Activated CD4-positive, alpha-beta memory T cell treated with anti-CD3 and anti-CD28 coated beads, Interleukin-2, amount 10 ng/mL, durations not matched to agents 7 days and 5 days (primary cell): ENCODE results near the gene GTF3C5. TPM values are rescaled to one million over a fixed set of nuclear protein-coding genes. Genes with fewer than 3 reads are reported as not detected.
A peak's percentile ranks its signal among the peaks of the same experiment; 100 is the strongest.

Source experiments
- CTCF ChIA-PET: fragments of 350-600 bp; sonication (Branson Sonifier 250); formaldehyde crosslinking; loops from one replicate; lab custom pipeline; 2021; ENCODE audit warnings: antibody characterized with exemption, inconsistent platforms; lab: Charles Lee
- POLR2A ChIA-PET: fragments of 350-600 bp; sonication (Branson Sonifier 250); formaldehyde crosslinking; loops from one replicate; lab custom pipeline; 2021; ENCODE audit warnings: antibody characterized with exemption; lab: Charles Lee
- DNase-seq: peaks from one replicate; pipeline ENCODE4 v3.0.0-alpha.2; 2020
- H3K27ac Mint-ChIP-seq: one replicate; pipeline ENCODE4 v1.8.0; 2021; ENCODE audit warnings: mild to moderate bottlenecking, mixed read lengths
- H3K27me3 Mint-ChIP-seq: one replicate; pipeline ENCODE4 v1.8.0; 2021; ENCODE audit warnings: mixed read lengths
- H3K36me3 Mint-ChIP-seq: one replicate; pipeline ENCODE4 v1.8.0; 2021; ENCODE audit warnings: low read depth, mixed read lengths
- H3K4me1 Mint-ChIP-seq: one replicate; pipeline ENCODE4 v1.8.0; 2021; ENCODE audit warnings: mixed read lengths
- H3K4me3 Mint-ChIP-seq: one replicate; pipeline ENCODE4 v1.8.0; 2021; ENCODE audit warnings: mild to moderate bottlenecking, mixed read lengths
- H3K9me3 Mint-ChIP-seq: one replicate; pipeline ENCODE4 v1.8.0; 2021; ENCODE audit warnings: mixed read lengths
- total RNA-seq, 2 experiments: library from RNA; stranded (reverse); gene quantifications; one replicate each; pipeline ENCODE4 v1.2.3, GENCODE V29; 2021

GTF3C5 gene, protein sequence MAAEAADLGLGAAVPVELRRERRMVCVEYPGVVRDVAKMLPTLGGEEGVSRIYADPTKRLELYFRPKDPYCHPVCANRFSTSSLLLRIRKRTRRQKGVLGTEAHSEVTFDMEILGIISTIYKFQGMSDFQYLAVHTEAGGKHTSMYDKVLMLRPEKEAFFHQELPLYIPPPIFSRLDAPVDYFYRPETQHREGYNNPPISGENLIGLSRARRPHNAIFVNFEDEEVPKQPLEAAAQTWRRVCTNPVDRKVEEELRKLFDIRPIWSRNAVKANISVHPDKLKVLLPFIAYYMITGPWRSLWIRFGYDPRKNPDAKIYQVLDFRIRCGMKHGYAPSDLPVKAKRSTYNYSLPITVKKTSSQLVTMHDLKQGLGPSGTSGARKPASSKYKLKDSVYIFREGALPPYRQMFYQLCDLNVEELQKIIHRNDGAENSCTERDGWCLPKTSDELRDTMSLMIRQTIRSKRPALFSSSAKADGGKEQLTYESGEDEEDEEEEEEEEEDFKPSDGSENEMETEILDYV
- total RNA-seq, result 10 to 100 TPM; 66.8 to 67.3 TPM

DNA sequence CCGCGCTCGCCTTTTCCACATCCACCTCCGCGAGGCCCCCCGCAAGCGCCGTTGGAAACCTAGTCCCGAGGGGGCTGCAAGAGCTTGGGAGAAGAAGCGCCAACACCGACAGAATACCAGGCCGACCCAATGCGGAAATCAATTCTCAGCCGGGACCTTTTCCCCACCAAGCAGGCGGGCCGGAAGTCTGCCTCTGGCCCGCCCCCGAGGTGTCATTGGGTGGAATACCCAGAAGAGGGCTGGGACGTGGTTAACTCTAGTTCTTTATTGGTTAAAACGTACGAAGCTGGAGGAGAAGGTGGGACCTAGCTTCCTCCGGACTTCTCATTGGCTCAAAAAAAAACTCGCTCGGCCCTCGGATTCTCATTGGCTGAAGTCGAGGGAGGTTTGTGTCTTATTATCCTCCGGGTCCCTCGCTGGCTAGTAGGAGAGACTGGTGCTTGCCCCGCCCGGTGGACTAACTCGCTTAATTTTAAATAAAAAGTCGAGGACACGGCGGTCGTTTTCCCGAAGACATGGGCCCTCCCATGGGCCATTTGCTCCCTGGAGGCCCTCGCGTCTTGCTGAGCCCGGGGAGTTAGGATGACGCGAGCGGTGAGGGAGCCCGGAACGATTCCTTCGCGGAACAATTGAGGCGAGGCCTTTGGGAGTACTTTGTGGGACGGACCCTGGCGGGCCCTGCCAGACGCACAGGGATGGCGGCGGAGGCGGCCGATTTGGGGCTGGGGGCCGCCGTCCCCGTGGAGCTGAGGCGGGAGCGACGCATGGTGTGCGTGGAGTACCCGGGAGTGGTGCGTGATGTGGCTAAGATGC lies at the start of gene GTF3C5:
Gene GTF3C5, plus strand, starts transcription at position 681 of the 813 bp plus-strand sequence. Its CDS starts 15 bp downstream, at position 696.
- H3K27me3 Mint-ChIP-seq, result no peaks in the 10 kb centered on the region
- H3K9me3 Mint-ChIP-seq, result no peaks in the 10 kb centered on the region
- peak within 1 kb of the TSS; percentile 90 for H3K27ac Mint-ChIP-seq
- ChIA-PET CTCF (interaction anchor here (0.7 to 3.4 kb wide), 12 partner anchors 8 to 360 kb away, joined by 3 to 54 read pairs (median 4); partner anchors contain the start of genes DDX31 and GTF3C4), POLR2A (interaction anchor here (0.8 to 3.2 kb wide), 41 partner anchors 8 to 1190 kb away, joined by 3 to 27 read pairs (median 6); partner anchors contain the start of genes DDX31, GTF3C4, MED22 and RPL7A)
- peaks cover 30% of the 10 kb centered on the region for H3K36me3 Mint-ChIP-seq
- peak; percentile 94 for DNase-seq
- peak within 1 kb of the TSS; percentile 85 for H3K4me3 Mint-ChIP-seq
- peaks cover 46% of the 10 kb centered on the region for H3K4me1 Mint-ChIP-seq

DNA sequence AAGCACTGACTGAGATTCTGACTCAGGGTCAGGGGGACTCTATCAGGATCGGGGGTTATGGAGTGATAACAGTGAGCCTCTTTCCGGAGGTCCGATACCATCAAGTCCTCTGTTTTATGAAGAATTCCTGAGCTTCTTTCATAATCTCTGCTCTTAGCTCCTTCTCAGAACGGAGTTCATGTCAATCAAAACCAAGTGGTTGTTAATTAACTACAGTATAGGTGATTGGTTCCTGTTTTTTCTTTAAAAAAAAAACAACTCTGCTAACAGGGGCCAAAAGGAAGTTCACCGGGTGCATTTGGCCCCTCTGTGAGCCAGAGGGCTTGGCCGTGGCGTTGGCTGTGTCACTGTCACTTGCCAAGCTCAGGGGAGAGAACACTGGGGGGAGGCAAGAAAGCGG lies 48.3 kb upstream of the GTF3C5 start:
- Mint-ChIP-seq H3K9me3 (no peaks in the 10 kb centered on the region), H3K36me3 (no peaks in the 10 kb centered on the region), H3K4me1 (peaks cover 4% of the 10 kb centered on the region), H3K27me3 (peaks cover 39% of the 10 kb centered on the region), H3K4me3 (no peak overlapping the region), H3K27ac (no peak overlapping the region)
- ChIA-PET POLR2A (no interaction called here), CTCF (interaction anchor here (0.6 to 1.8 kb wide), 3 partner anchors 10 to 134 kb away, joined by 3 to 8 read pairs (median 4); no protein-coding TSS in a partner anchor)
- no peak for DNase-seq

DNA sequence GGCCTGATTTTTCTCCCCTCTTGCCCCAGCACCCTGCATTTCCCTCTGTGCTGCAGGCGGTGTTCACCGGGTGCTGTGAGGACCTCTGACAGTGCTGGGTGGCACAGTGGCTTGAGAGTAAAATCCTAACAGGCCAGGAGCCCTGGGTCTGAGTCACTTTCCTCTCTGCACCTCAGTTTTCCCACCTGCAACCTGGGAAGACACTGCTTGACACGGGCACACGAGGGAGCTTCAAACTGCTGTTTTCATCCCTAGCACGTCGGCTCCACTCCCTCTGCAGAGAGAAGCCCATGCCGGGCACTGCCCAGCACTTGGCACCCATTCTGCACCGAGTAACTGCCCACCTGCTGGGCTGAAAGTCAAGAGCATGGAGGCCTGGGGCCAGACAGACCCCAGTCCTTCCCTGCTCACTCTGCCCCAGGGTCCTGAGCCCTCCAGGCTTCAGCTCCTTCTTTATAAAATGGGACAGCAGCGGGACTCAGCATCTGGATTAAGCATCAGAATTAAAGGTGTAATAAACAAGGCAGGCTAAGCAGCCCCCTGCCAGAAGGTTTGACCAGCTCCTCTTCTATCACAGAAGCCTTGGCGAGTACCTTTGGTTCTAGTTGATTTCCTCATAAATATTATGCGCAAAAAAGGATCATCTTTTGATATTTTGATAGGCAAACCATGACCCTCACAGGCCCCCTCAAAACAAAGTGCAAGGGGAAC lies 47.2 kb upstream of the GTF3C5 start:
- DNase-seq, result no peak
- no peak overlapping the region for H3K4me3 Mint-ChIP-seq
- POLR2A ChIA-PET, result no interaction called here
- H3K27ac Mint-ChIP-seq, result no peak overlapping the region
- H3K27me3 Mint-ChIP-seq, result peaks cover 29% of the 10 kb centered on the region
- CTCF ChIA-PET, result interaction anchor here (0.7 kb wide), 1 partner anchor 41 kb away, joined by 4 read pairs; no protein-coding TSS in a partner anchor
- no peaks in the 10 kb centered on the region for H3K36me3 Mint-ChIP-seq
- H3K4me1 Mint-ChIP-seq, result peaks cover 1% of the 10 kb centered on the region
- H3K9me3 Mint-ChIP-seq, result no peaks in the 10 kb centered on the region

DNA sequence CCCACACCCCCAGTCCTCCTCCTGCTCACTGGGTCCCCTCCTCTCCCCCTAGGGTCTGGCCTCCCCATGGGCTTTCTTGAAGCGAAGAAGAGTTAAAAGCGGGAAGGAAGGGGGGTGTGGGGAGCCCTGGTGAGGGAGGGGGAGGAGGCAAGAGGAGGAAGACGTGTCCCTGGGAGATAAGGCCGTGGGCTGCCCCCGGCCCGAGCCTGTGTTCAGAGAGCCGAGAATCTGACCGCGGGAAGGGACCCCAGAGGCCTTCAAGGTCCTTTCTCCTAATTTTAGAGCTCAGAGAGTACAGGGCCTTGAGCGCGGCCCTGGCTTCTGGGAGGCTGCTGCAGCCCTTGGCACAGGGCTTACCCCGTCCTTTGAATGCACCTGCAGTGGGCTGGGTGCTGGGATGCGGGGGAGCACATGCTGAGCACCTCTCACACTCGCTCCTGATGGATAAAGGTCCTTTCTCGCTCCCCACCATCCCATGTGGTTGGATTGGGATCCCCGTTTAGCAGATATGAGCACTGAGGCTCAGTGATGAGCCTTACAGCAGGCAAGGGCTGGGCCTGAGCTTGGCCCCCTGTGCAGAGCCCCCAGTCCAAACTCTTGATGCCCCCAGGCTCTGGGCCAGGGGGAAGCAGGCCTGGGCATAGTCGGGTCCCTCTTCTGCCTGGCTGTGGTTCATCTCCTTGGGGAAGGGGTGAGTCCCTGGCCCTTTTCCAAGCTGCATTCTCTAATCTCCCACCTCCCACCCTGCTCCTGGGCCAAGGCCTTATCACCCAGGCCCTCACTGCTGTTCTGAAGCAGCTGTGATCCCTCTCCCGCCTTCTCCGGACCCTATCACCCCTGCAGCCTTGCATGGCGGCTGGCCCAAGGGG lies 46.4 kb upstream of the GTF3C5 start:
- ChIA-PET POLR2A (no interaction called here), CTCF (no interaction called here)
- H3K9me3 Mint-ChIP-seq, result no peaks in the 10 kb centered on the region
- peaks cover 24% of the 10 kb centered on the region for H3K27me3 Mint-ChIP-seq
- no peak overlapping the region for H3K4me3 Mint-ChIP-seq
- H3K27ac Mint-ChIP-seq, result no peak overlapping the region
- H3K36me3 Mint-ChIP-seq, result no peaks in the 10 kb centered on the region
- no peak for DNase-seq
- H3K4me1 Mint-ChIP-seq, result no peaks in the 10 kb centered on the region

DNA sequence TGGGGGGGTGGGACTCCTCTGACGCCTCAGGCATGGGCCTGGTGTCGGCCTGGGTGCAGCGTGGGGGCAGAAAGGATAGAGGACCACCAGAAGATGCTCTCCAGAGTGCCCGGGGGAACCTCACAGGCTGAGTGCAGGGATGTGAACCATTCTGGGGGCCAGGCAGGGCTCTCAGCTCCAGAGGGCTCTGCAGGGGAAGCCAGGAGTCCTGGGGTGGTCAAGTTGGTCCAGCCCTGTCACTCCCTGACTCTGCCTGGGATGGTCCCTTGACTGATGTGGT lies 45.8 kb upstream of the GTF3C5 start:
- Mint-ChIP-seq H3K27me3 (peaks cover 19% of the 10 kb centered on the region), H3K4me3 (no peak overlapping the region), H3K36me3 (no peaks in the 10 kb centered on the region), H3K4me1 (no peaks in the 10 kb centered on the region), H3K9me3 (no peaks in the 10 kb centered on the region), H3K27ac (no peak overlapping the region)
- CTCF ChIA-PET, result no interaction called here
- POLR2A ChIA-PET, result no interaction called here
- DNase-seq, result no peak

DNA sequence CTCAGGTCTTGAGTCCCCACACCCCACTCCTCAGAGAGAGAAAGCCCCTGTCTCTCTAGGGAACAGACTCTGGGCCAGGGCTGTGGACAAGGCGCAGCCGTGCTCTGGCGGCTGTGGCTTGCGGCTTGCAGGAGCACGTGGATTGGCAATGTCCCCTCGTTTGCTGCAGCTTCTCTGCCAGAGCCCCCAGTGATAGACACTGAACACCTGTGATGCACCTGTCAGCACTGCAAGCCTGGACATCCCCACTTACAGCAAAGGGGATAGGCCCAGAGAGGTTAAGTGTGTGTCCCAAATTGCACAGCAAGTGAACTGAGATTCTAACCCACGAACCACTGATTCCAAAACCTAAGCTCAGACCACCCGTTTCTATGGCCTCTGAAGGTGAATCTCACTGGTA lies 45.3 kb upstream of the GTF3C5 start:
- DNase-seq, result no peak
- peaks cover 4% of the 10 kb centered on the region for H3K9me3 Mint-ChIP-seq
- H3K27ac Mint-ChIP-seq, result no peak overlapping the region
- H3K4me1 Mint-ChIP-seq, result no peaks in the 10 kb centered on the region
- H3K4me3 Mint-ChIP-seq, result no peak overlapping the region
- H3K27me3 Mint-ChIP-seq, result peaks cover 17% of the 10 kb centered on the region
- CTCF ChIA-PET, result interaction anchor here (0.6 kb wide), 1 partner anchor 200 kb away, joined by 3 read pairs; no protein-coding TSS in a partner anchor
- POLR2A ChIA-PET, result no interaction called here
- H3K36me3 Mint-ChIP-seq, result no peaks in the 10 kb centered on the region

DNA sequence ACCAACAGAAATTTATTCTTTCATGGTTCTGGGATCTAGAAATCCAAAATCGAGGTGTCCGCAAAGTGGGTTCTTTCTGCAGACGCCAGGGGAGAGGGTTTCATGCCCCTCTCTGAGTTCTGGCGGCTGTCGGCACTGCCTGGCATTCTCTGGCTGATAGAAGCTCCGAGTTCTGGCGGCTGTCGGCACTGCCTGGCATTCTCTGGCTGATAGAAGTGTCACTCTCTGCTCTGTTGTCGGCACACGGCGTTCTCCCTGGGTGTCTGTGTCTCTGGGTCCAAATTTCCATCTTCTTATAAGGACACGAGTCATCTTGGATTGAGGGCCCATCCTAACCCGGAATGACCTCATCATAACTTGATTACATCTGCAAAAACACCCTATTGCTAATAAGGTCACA lies 44.7 kb upstream of the GTF3C5 start:
- H3K27ac Mint-ChIP-seq, result no peak overlapping the region
- H3K27me3 Mint-ChIP-seq, result peaks cover 11% of the 10 kb centered on the region
- ChIA-PET CTCF (interaction anchor here (0.6 kb wide), 1 partner anchor 199 kb away, joined by 3 read pairs; no protein-coding TSS in a partner anchor), POLR2A (no interaction called here)
- no peak overlapping the region for H3K4me3 Mint-ChIP-seq
- no peak for DNase-seq
- no peaks in the 10 kb centered on the region for H3K4me1 Mint-ChIP-seq
- peaks cover 4% of the 10 kb centered on the region for H3K9me3 Mint-ChIP-seq
- H3K36me3 Mint-ChIP-seq, result no peaks in the 10 kb centered on the region

DNA sequence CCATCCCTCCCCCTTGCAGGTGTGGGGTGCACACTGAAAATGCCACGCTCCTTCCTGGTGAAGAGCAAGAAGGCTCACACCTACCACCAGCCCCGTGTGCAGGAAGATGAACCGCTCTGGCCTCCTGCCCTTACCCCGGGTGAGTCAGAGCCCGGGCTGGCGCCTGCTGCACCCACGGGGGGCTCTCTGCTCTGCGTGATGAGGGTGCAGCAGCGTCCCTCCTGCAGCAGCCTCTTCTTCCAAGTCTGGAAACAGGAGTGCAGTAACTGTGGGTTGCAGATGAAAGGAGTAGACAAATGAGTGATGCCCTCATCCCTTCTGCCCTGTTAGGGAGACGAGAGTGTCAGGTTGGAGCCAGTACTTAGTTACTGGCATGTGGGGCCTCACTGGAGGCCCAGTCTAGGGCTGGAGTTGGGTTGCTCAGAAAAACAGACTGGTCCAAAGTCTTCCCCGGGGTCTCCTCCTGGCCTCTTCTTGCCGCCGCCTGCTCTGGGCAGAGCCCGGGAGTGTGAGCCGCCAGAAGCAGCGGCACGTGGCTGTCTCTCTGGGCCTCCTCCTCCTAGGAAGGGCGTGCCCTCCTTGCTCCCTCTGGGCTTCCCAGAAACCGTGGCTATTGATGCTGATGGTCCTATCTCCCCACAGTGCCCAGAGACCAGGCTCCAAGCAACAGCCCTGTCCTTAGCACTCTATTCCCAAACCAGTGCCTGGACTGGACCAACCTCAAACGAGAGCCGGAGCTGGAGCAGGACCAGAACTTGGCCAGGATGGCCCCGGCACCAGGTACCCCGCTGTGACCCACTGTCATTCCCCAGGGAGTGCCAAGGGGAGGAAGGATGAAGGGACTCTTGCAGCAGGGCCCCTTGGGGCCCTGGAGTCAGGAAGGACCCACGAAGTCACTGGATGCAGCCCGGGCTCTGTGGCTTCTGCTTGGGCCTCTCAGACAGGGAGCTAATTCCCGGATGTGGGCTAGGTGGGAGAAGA lies 43.9 kb upstream of the GTF3C5 start:
- POLR2A ChIA-PET, result no interaction called here
- CTCF ChIA-PET, result interaction anchor here (1.3 kb wide), 1 partner anchor 9 kb away, joined by 4 read pairs; the partner anchor contains the start of gene GFI1B

DNA sequence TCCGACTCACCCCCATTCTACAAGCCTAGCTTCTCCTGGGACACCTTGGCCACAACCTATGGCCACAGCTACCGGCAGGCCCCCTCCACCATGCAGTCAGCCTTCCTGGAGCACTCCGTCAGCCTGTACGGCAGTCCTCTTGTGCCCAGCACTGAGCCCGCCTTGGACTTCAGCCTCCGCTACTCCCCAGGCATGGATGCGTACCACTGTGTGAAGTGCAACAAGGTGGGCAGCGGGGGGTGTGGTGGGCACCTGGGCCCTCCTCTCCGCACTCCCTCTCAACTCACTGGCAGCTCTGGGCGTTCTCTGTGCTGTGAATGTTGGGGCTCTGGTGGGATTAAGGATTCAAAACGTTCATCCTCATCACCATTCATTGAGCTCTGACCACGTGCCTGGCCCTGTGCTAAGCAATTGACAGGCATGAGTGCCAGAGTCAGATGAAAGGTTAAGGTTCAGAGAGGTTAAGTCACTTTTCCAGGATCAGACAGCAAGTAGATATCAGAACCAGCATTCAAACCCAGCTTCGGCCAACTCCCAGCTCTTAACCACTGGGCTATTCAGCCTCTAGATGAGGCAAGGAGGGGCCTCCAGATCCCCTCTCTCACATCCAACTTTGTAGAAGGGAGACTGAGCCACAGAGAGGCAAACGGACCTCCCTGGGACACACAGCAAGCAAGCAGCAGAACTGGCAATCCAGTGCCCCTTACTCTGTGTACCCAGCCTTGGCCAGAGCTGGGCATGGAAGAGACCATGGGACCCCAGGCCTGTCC lies 42.4 kb upstream of the GTF3C5 start:
- POLR2A ChIA-PET, result no interaction called here
- H3K36me3 Mint-ChIP-seq, result no peaks in the 10 kb centered on the region

More for the DNA sequence above, 43.9 kb upstream of the GTF3C5 start:
- no peaks in the 10 kb centered on the region for H3K4me1 Mint-ChIP-seq
- no peak overlapping the region for H3K27ac Mint-ChIP-seq
- DNase-seq, result no peak
- no peaks in the 10 kb centered on the region for H3K36me3 Mint-ChIP-seq
- H3K9me3 Mint-ChIP-seq, result peaks cover 4% of the 10 kb centered on the region
- no peak overlapping the region for H3K4me3 Mint-ChIP-seq
- peaks cover 5% of the 10 kb centered on the region for H3K27me3 Mint-ChIP-seq

DNA sequence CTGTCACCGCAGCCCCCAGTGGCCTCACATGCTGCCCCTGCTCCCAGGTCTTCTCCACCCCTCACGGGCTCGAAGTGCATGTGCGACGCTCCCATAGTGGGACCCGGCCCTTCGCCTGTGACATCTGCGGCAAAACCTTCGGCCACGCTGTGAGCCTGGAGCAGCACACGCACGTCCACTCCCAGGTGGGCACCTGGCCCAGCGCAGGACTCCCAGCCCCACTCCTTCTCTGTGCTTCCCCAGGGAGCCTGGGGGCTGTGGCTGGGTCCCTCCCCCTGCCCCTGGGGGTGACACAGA lies 41.8 kb upstream of the GTF3C5 start:
- POLR2A ChIA-PET, result no interaction called here
- Mint-ChIP-seq H3K4me1 (peaks cover 2% of the 10 kb centered on the region), H3K9me3 (peaks cover 4% of the 10 kb centered on the region), H3K4me3 (no peak overlapping the region), H3K27ac (no peak overlapping the region), H3K27me3 (peaks cover 14% of the 10 kb centered on the region), H3K36me3 (no peaks in the 10 kb centered on the region)
- CTCF ChIA-PET, result no interaction called here
- DNase-seq, result no peak

More for the DNA sequence above, 42.4 kb upstream of the GTF3C5 start:
- no peak overlapping the region for H3K4me3 Mint-ChIP-seq
- H3K9me3 Mint-ChIP-seq, result peaks cover 4% of the 10 kb centered on the region
- peaks cover 2% of the 10 kb centered on the region for H3K4me1 Mint-ChIP-seq
- H3K27ac Mint-ChIP-seq, result no peak overlapping the region
- no peak for DNase-seq
- H3K27me3 Mint-ChIP-seq, result peaks cover 10% of the 10 kb centered on the region
- CTCF ChIA-PET, result interaction anchor here (1.3 kb wide), 1 partner anchor 11 kb away, joined by 4 read pairs; the partner anchor contains the start of gene GFI1B
